Measurements from ENCODE around the gene SH3PXD2B.

DNA sequence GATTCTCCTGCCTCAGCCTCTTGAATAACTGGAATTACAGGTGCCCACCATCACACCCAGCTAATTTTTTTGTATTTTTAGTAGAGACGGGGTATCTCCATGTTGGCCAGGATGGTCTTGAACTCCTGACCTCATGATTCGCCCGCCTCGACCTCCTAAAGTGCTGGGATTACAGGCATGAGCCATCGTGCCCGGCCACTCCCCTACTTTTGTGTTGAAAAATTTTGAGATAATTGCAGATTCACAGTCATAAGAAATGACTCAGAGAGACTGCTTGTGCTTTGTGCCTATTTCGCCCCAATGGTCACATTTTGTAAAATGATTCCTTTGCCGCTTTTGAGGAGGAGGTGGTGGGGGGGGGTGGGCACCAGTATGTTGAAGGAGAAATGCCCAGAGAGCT, 48.1 kb upstream of the SH3PXD2B start:
- TF ChIP-seq, protein P1, sequence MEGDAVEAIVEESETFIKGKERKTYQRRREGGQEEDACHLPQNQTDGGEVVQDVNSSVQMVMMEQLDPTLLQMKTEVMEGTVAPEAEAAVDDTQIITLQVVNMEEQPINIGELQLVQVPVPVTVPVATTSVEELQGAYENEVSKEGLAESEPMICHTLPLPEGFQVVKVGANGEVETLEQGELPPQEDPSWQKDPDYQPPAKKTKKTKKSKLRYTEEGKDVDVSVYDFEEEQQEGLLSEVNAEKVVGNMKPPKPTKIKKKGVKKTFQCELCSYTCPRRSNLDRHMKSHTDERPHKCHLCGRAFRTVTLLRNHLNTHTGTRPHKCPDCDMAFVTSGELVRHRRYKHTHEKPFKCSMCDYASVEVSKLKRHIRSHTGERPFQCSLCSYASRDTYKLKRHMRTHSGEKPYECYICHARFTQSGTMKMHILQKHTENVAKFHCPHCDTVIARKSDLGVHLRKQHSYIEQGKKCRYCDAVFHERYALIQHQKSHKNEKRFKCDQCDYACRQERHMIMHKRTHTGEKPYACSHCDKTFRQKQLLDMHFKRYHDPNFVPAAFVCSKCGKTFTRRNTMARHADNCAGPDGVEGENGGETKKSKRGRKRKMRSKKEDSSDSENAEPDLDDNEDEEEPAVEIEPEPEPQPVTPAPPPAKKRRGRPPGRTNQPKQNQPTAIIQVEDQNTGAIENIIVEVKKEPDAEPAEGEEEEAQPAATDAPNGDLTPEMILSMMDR (IDR thresholded peaks at IDR 0.05): no peak
- TF ChIP-seq POLR2A (IDR thresholded peaks at IDR 0.05) (no peak), POLR2AphosphoS5 (IDR thresholded peaks at IDR 0.05; ENCODE audit: insufficient read depth in 1 of 2, low read depth in 1 of 2) (no peak)

Data from vagina (tissue), 2 donors.